ENCODE measurements around the gene GREB1L.

DNA sequence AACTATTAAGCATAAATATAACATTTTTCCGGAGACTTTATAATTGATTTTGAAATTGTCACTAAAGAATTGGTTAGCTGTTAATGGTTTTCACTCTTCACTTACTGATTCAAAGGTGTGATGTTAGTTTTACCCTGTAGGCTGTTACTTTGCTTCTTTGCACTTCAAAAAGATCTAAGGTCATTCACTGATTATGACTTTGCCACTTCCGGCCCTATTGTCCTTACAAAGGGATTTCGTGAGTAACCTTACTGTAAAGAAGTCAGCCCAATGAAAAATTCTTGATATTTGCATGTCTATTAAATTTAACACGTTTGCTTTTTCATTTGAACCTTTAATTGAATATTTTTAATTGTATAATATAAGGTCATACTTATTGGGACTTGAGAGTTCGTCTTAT is 61.4 kb downstream of the GREB1L start:
- TF ChIP-seq, protein P1, sequence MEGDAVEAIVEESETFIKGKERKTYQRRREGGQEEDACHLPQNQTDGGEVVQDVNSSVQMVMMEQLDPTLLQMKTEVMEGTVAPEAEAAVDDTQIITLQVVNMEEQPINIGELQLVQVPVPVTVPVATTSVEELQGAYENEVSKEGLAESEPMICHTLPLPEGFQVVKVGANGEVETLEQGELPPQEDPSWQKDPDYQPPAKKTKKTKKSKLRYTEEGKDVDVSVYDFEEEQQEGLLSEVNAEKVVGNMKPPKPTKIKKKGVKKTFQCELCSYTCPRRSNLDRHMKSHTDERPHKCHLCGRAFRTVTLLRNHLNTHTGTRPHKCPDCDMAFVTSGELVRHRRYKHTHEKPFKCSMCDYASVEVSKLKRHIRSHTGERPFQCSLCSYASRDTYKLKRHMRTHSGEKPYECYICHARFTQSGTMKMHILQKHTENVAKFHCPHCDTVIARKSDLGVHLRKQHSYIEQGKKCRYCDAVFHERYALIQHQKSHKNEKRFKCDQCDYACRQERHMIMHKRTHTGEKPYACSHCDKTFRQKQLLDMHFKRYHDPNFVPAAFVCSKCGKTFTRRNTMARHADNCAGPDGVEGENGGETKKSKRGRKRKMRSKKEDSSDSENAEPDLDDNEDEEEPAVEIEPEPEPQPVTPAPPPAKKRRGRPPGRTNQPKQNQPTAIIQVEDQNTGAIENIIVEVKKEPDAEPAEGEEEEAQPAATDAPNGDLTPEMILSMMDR (IDR thresholded peaks at IDR 0.05; ENCODE audit: extremely low read depth in 1 of 2, insufficient read depth in 1 of 2, low read depth in 1 of 2, low read length in 2 of 2): no peak
- TF ChIP-seq POLR2A (IDR thresholded peaks at IDR 0.05; ENCODE audit: low read depth, low read length): no peak
- TF ChIP-seq POLR2AphosphoS5 (IDR thresholded peaks at IDR 0.05; ENCODE audit: insufficient read depth, low read depth, low read length): no peak
- no peak for TF ChIP-seq EZH2 (IDR thresholded peaks at IDR 0.05; ENCODE audit: borderline replicate concordance, low read depth, low read length, severe bottlenecking)
- TF ChIP-seq MYC (IDR thresholded peaks at IDR 0.05; ENCODE audit: low read depth, low read length): no peak
- TF ChIP-seq, protein P2, sequence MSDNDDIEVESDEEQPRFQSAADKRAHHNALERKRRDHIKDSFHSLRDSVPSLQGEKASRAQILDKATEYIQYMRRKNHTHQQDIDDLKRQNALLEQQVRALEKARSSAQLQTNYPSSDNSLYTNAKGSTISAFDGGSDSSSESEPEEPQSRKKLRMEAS (IDR thresholded peaks at IDR 0.05; ENCODE audit: insufficient read depth, insufficient read length): no peak
- TF ChIP-seq JUN (IDR thresholded peaks at IDR 0.05; ENCODE audit: borderline replicate concordance, insufficient read depth, insufficient read length, low read depth): no peak
- no peak for TF ChIP-seq GATA2 (IDR thresholded peaks at IDR 0.05; ENCODE audit: insufficient read depth, insufficient read length, low read depth, low read length)
